ENCODE data around the gene RAI1. TPM values are rescaled to one million over a fixed set of nuclear protein-coding genes. Genes with fewer than 3 reads are reported as not detected.

Gene RAI1
- total and polyA plus RNA-seq, 2 of the 13 experiments (the other 11 are each of a cell fraction or from before 2014, with no cell fraction given): 3.4 to 5.2 TPM

- TF ChIP-seq ZNF740 (CRISPR knock-in tag; IDR thresholded peaks at IDR 0.05): 0 out of 2 replicates have a peak, but pooled peaks have one; percentile 4
- TF ChIP-seq ZFX (CRISPR knock-in tag; IDR thresholded peaks at IDR 0.05; ENCODE audit: low read depth): peak; percentile 43; the same call in 1 of the 2 replicates
- TF ChIP-seq ATRX (CRISPR knock-in tag; IDR thresholded peaks at IDR 0.05; ENCODE audit: borderline replicate concordance): no peak
- TF ChIP-seq TARDBP (CRISPR knock-in tag; IDR thresholded peaks at IDR 0.05): peak; percentile 2; the same call in 1 of the 2 replicates
- TF ChIP-seq, protein P1, sequence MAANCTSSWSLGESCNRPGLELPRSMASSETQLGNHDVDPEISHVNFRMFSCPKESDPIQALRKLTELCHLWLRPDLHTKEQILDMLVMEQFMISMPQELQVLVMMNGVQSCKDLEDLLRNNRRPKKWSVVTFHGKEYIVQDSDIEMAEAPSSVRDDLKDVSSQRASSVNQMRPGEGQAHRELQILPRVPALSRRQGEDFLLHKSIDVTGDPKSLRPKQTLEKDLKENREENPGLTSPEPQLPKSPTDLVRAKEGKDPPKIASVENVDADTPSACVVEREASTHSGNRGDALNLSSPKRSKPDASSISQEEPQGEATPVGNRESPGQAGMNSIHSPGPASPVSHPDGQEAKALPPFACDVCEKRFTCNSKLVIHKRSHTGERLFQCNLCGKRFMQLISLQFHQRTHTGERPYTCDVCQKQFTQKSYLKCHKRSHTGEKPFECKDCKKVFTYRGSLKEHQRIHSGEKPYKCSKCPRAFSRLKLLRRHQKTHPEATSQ (CRISPR knock-in tag; IDR thresholded peaks at IDR 0.05; ENCODE audit: borderline replicate concordance): no peak
- TF ChIP-seq ZFP82 (CRISPR knock-in tag; IDR thresholded peaks at IDR 0.05; ENCODE audit: borderline replicate concordance): 0 out of 2 replicates have a peak, but pooled peaks have one; percentile 51
- TF ChIP-seq ZNF138 (CRISPR knock-in tag; IDR thresholded peaks at IDR 0.05; ENCODE audit: low read depth): no peak
- TF ChIP-seq HOXA3 (CRISPR knock-in tag; IDR thresholded peaks at IDR 0.05): 0 out of 2 replicates have a peak, but pooled peaks have one; percentile 2
- TF ChIP-seq, protein P2, sequence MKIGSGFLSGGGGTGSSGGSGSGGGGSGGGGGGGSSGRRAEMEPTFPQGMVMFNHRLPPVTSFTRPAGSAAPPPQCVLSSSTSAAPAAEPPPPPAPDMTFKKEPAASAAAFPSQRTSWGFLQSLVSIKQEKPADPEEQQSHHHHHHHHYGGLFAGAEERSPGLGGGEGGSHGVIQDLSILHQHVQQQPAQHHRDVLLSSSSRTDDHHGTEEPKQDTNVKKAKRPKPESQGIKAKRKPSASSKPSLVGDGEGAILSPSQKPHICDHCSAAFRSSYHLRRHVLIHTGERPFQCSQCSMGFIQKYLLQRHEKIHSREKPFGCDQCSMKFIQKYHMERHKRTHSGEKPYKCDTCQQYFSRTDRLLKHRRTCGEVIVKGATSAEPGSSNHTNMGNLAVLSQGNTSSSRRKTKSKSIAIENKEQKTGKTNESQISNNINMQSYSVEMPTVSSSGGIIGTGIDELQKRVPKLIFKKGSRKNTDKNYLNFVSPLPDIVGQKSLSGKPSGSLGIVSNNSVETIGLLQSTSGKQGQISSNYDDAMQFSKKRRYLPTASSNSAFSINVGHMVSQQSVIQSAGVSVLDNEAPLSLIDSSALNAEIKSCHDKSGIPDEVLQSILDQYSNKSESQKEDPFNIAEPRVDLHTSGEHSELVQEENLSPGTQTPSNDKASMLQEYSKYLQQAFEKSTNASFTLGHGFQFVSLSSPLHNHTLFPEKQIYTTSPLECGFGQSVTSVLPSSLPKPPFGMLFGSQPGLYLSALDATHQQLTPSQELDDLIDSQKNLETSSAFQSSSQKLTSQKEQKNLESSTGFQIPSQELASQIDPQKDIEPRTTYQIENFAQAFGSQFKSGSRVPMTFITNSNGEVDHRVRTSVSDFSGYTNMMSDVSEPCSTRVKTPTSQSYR (CRISPR knock-in tag; IDR thresholded peaks at IDR 0.05; ENCODE audit: borderline replicate concordance): no peak
- TF ChIP-seq ZNF501 (CRISPR knock-in tag; IDR thresholded peaks at IDR 0.05): peak; percentile 6; the same call in 1 of the 2 replicates
- TF ChIP-seq, protein P3, sequence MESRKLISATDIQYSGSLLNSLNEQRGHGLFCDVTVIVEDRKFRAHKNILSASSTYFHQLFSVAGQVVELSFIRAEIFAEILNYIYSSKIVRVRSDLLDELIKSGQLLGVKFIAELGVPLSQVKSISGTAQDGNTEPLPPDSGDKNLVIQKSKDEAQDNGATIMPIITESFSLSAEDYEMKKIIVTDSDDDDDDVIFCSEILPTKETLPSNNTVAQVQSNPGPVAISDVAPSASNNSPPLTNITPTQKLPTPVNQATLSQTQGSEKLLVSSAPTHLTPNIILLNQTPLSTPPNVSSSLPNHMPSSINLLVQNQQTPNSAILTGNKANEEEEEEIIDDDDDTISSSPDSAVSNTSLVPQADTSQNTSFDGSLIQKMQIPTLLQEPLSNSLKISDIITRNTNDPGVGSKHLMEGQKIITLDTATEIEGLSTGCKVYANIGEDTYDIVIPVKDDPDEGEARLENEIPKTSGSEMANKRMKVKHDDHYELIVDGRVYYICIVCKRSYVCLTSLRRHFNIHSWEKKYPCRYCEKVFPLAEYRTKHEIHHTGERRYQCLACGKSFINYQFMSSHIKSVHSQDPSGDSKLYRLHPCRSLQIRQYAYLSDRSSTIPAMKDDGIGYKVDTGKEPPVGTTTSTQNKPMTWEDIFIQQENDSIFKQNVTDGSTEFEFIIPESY (CRISPR knock-in tag; IDR thresholded peaks at IDR 0.05): no peak
- no peak for TF ChIP-seq CREBL2 (CRISPR knock-in tag; IDR thresholded peaks at IDR 0.05; ENCODE audit: borderline replicate concordance)
- TF ChIP-seq ZNF142 (CRISPR knock-in tag; IDR thresholded peaks at IDR 0.05): no peak
- TF ChIP-seq ZZZ3 (CRISPR knock-in tag; IDR thresholded peaks at IDR 0.05; ENCODE audit: borderline replicate concordance): no peak
- peak; percentile 8; the same call in 1 of the 2 replicates for TF ChIP-seq NR2C2 (CRISPR knock-in tag; IDR thresholded peaks at IDR 0.05; ENCODE audit: borderline replicate concordance)
Observed at GRCh38 chr17:17824119-17824782, 143.0 kb downstream of the RAI1 start (continued).

Data from HepG2 (cell line).